Nephron (organoid): ENCODE results near the gene ELMOD3.
"Not testable (repeated sequence)": the region's sequence is repeated elsewhere in the genome, so short reads cannot be mapped to it uniquely, and the experiment has no call there.

Source experiments
- H3K27ac Mint-ChIP-seq, 3 experiments: 2 replicates each; pipeline ENCODE4 v1.8.0; 2020; ENCODE audit warnings: mixed read lengths in 3 of 3, mild to moderate bottlenecking in 2 of 3, moderate library complexity in 1 of 3
- H3K27me3 Mint-ChIP-seq: 2 replicates; pipeline ENCODE4 v1.8.0; 2021; ENCODE audit warnings: low read depth, mild to moderate bottlenecking, moderate library complexity, mixed read lengths
- H3K36me3 Mint-ChIP-seq: 2 replicates; pipeline ENCODE4 v1.8.0; 2020; ENCODE audit warnings: low read depth, mixed read lengths
- H3K4me1 Mint-ChIP-seq: 2 replicates; pipeline ENCODE4 v1.8.0; 2020; ENCODE audit warnings: mixed read lengths
- H3K4me3 Mint-ChIP-seq, 3 experiments: 2 replicates each; pipeline ENCODE4 v1.8.0; 2020; ENCODE audit warnings: mild to moderate bottlenecking in 3 of 3, mixed read lengths in 3 of 3, moderate library complexity in 2 of 3
- H3K9me3 Mint-ChIP-seq: 2 replicates; pipeline ENCODE4 v1.8.0; 2020; ENCODE audit warnings: mixed read lengths
- TF ChIP-seq, protein P1 (sequence below), 3 experiments: fragments of 200-600 bp; sonication (generic); IDR thresholded peaks; one replicate each; pipeline ENCODE4 v1.5.0; 2021; ENCODE audit warnings: antibody characterized with exemption in 3 of 3; ENCODE audit not compliant: unreplicated experiment in 3 of 3

The ELMOD3 gene

DNA sequence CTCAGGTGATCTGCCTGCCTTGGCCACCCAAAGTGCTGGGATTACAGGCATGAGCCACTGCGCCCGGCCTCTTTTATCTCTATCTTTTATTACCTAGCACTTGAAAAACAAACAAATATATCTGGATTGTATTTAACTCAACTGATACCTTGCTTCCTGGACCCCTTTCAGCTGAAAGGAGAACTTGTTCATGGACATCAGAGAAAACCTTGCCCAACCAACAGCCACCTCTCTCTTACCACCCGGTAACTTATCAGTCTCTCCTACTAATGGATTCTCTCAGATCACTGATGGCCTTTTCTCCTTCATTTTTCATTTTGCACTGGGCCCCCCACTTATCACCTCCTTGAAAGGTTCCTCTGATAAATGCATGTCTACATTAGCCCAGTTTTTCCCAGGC is 7.0 kb upstream of the ELMOD3 start:
- Mint-ChIP-seq H3K9me3 (no peaks in the 10 kb centered on the region), H3K4me3 (no peak overlapping the region), H3K27ac (no peak overlapping the region), H3K27me3 (no peaks in the 10 kb centered on the region), H3K36me3 (peaks cover 40% of the 10 kb centered on the region), H3K4me1 (no peaks in the 10 kb centered on the region)
- TF ChIP-seq, protein P1, sequence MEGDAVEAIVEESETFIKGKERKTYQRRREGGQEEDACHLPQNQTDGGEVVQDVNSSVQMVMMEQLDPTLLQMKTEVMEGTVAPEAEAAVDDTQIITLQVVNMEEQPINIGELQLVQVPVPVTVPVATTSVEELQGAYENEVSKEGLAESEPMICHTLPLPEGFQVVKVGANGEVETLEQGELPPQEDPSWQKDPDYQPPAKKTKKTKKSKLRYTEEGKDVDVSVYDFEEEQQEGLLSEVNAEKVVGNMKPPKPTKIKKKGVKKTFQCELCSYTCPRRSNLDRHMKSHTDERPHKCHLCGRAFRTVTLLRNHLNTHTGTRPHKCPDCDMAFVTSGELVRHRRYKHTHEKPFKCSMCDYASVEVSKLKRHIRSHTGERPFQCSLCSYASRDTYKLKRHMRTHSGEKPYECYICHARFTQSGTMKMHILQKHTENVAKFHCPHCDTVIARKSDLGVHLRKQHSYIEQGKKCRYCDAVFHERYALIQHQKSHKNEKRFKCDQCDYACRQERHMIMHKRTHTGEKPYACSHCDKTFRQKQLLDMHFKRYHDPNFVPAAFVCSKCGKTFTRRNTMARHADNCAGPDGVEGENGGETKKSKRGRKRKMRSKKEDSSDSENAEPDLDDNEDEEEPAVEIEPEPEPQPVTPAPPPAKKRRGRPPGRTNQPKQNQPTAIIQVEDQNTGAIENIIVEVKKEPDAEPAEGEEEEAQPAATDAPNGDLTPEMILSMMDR (IDR thresholded peaks at IDR 0.05; ENCODE audit: unreplicated experiment in 3 of 3), result no peak

DNA sequence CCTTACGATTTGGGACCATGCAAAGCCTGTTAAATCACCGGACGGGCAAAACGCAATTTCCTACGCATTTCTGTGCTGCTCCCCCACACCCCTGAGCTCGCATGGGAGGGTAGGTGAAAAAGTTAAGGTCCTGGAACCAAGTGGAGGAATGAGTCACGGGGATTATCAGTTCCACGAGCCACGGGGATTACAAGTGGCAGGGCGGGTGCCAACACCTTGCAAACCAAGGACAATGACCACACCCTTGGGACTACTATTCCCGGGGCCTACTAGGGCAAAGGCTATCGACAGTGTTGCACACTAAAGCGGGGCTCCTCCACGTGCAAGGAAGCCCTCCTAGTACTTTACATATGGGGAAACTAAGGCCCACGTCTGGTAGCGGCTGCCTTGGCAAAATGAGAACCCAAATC is 688 bp upstream of the ELMOD3 start:
- H3K36me3 Mint-ChIP-seq, result peaks cover 35% of the 10 kb centered on the region
- H3K27me3 Mint-ChIP-seq, result no peaks in the 10 kb centered on the region
- H3K9me3 Mint-ChIP-seq, result no peaks in the 10 kb centered on the region
- peaks cover 34% of the 10 kb centered on the region for H3K4me1 Mint-ChIP-seq
- peak overlapping the region in 2 of 3 experiments; percentile 80 to 93 for H3K27ac Mint-ChIP-seq
- H3K4me3 Mint-ChIP-seq, result peak overlapping the region; percentile 97 to 99 (median 98)
- TF ChIP-seq, protein P1 (IDR thresholded peaks at IDR 0.05; ENCODE audit: unreplicated experiment in 3 of 3), result no peak

DNA sequence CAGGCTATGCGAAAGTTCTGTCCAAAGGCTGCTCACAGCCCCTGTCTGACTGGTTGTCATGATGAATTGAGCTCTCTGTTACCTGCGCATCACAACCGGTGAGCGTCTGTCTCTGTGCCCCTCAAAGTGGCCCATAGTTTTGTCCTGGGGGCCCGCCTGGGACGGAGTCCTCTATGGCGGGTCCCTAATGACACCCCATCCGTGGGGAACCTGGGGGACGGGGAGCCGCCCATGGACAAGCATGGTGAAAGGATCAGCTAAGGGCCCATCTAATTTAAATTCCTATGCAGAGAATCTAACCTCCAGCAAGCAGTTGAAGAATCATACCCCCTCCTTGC is 473 bp downstream of the ELMOD3 start:
- Mint-ChIP-seq H3K9me3 (no peaks in the 10 kb centered on the region), H3K27me3 (no peaks in the 10 kb centered on the region), H3K36me3 (peaks cover 24% of the 10 kb centered on the region), H3K4me3 (peak overlapping the region; percentile 97 to 99 (median 98)), H3K4me1 (peaks cover 34% of the 10 kb centered on the region), H3K27ac (peak overlapping the region; percentile 80 to 94 (median 93))
- TF ChIP-seq, protein P1 (IDR thresholded peaks at IDR 0.05; ENCODE audit: unreplicated experiment in 3 of 3), result no peak

DNA sequence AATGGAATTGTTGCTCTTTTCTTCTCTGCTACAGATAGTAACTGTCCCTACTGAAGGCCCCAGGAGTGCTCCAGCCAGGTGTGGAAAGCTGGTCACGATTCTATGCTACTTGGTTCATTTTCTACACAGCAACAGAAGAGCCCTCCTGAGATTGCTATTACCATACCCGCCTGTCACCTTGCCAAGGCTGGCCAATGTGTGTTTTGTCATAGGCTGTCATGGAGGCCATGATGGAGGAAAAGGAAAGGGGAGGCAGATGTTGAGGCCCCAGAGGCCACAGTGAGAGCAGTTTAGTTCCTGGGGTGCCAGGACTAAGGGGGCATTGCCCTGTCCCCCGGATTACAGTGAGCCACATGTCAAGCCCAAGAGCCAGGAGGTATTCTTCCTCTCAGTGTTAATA is 952 bp downstream of the ELMOD3 start:
- Mint-ChIP-seq H3K4me1 (peaks cover 34% of the 10 kb centered on the region), H3K4me3 (peak overlapping the region; percentile 97 to 99 (median 98)), H3K27me3 (no peaks in the 10 kb centered on the region), H3K27ac (peak overlapping the region in 2 of 3 experiments; percentile 80 to 93), H3K9me3 (no peaks in the 10 kb centered on the region), H3K36me3 (peaks cover 20% of the 10 kb centered on the region)
- TF ChIP-seq, protein P1 (IDR thresholded peaks at IDR 0.05; ENCODE audit: unreplicated experiment in 3 of 3), result no peak

DNA sequence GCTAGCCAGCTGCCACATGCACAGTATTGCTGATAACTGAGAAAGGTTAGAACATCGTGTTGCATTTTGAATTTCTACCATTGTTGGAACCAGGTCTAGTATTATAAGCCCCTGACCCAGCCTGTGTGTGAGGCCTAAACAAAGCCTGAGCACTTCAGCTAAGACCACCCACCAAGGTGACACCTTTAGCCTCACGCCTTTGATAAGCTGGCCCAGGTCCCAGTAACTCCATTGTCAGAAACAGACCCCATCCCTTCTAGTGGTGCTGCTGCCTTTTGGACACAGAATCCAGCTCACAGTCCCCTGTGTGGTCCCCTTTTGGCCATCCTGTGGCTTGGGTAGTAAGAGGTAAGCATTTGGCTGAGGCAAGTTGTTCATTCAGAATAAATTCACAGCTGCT is 1.6 kb downstream of the ELMOD3 start:
- H3K4me1 Mint-ChIP-seq, result peaks cover 34% of the 10 kb centered on the region
- H3K36me3 Mint-ChIP-seq, result peaks cover 17% of the 10 kb centered on the region
- H3K4me3 Mint-ChIP-seq, result peak overlapping the region; percentile 97 to 99 (median 98)
- no peaks in the 10 kb centered on the region for H3K27me3 Mint-ChIP-seq
- H3K9me3 Mint-ChIP-seq, result no peaks in the 10 kb centered on the region
- H3K27ac Mint-ChIP-seq, result no peak overlapping the region
- TF ChIP-seq, protein P1 (IDR thresholded peaks at IDR 0.05; ENCODE audit: unreplicated experiment in 3 of 3), result no peak

DNA sequence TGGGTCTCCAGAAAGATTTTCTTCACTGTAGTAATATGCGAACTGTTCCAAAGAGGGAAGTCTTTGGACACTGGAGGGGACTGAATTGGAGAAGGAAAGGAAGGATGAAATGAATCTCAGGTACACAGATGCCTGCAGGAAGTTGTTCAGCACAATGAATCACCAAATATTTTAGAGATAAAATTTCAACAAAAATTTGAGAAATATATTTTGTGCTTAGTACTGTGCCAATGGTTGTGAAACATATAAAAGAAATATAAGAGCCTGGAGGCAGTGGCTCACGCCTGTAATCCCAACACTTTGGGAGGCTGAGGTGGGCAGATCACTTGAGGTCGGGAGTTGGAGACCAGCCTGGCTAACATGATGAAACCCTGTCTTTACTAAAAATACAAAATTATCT is 3.2 kb downstream of the ELMOD3 start:
- Mint-ChIP-seq H3K9me3 (no peaks in the 10 kb centered on the region), H3K4me3 (peak overlapping the region; percentile 28 to 58 (median 49)), H3K27ac (no peak overlapping the region), H3K36me3 (peaks cover 28% of the 10 kb centered on the region), H3K4me1 (peaks cover 33% of the 10 kb centered on the region), H3K27me3 (no peaks in the 10 kb centered on the region)
- TF ChIP-seq, protein P1 (IDR thresholded peaks at IDR 0.05; ENCODE audit: unreplicated experiment in 3 of 3), result no peak

DNA sequence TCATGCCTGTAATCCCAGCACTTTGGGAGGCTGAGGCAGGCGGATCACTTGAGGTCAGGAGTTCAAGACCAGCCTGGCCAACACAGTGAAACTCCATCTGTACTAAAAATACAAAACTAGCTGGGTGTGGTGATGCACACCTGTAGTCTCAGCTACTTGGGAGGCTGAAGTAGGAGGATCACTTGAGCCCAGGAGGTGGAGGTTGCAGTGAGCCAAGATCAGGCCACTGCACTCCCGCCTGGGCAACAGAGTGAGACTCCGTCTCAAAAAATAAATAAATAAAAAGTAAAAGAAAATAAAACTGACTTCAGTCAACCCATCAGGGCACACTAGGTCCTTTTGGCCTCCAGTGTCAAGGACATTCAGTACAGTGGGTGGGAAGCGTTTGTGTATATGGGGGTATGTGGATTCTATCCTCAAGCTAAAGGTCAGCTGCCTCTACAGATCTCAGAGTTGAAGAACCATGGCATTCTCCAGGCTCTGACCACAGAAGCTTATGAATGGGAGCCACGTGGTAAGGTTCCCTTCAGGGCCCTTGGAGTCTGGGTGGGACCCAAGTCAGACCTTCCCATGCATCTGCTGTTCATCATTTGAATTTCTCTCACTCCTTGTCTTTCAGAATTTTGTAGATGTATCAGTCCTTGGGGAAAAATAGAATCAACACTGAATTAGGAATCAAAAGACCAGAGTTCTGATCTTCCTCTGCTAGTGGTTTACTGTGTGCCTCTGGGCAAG is 8.3 kb downstream of the ELMOD3 start:
- H3K27me3 Mint-ChIP-seq, H3K9me3 Mint-ChIP-seq, H3K4me3 Mint-ChIP-seq, H3K27ac Mint-ChIP-seq, H3K4me1 Mint-ChIP-seq: not testable (repeated sequence)
- H3K36me3 Mint-ChIP-seq, result peaks cover 37% of the 10 kb centered on the region
